OCI-LY3 (cell line): ENCODE data around the gene SOCS7.
A peak's percentile ranks its signal among the peaks of the same experiment; 100 is the strongest.

ENCODE experiments used
- H2AFZ ChIP-seq: fragments of 200-600, 300-600 bp; shearing (Covaris generic); 2 replicates; pipeline ENCODE4 v1.6.0; 2014; ENCODE audit warnings: antibody characterized with exemption, low read depth, low read length
- H3K27ac ChIP-seq: fragments of 200-600, 300-600 bp; sonication (generic); 2 replicates; pipeline ENCODE4 v1.5.1; 2014; ENCODE audit warnings: mild to moderate bottlenecking, low read length, moderate library complexity, mixed read lengths
- H3K27me3 ChIP-seq: fragments of 200-600, 300-600 bp; sonication (generic); 2 replicates; pipeline ENCODE4 v1.6.1; 2014; ENCODE audit warnings: low read depth, low read length, mixed read lengths
- H3K36me3 ChIP-seq: fragments of 200-600, 300-600 bp; sonication (generic); replicated peaks from 2 replicates; pipeline ENCODE3; 2014; ENCODE audit warnings: low read depth, low read length, mixed read lengths
- H3K4me1 ChIP-seq: fragments of 300-600, 200-600 bp; sonication (generic); 2 replicates; pipeline ENCODE4 v1.6.1; 2014; ENCODE audit warnings: low read length, mixed read lengths
- H3K4me2 ChIP-seq: fragments of 200-600, 300-600 bp; sonication (generic); 2 replicates; pipeline ENCODE4 v1.6.1; 2014; ENCODE audit warnings: low read length, mixed read lengths
- H3K4me3 ChIP-seq: fragments of 300-600, 200-600 bp; sonication (generic); 2 replicates; pipeline ENCODE4 v1.5.1; 2014; ENCODE audit warnings: antibody characterized with exemption, mild to moderate bottlenecking, low read length, moderate library complexity
- H3K79me2 ChIP-seq: fragments of 300-600, 200-600 bp; shearing (Covaris generic); 2 replicates; pipeline ENCODE4 v1.6.1; 2014; ENCODE audit warnings: mild to moderate bottlenecking, low read length, mixed read lengths
- H3K9ac ChIP-seq: fragments of 300-600, 200-600 bp; shearing (Covaris generic); 2 replicates; pipeline ENCODE4 v1.6.0; 2014; ENCODE audit warnings: mild to moderate bottlenecking, low read length, moderate library complexity
- H3K9me3 ChIP-seq: fragments of 200-600, 300-600 bp; shearing (Covaris generic); 2 replicates; pipeline ENCODE4 v1.6.1; 2014; ENCODE audit warnings: low read length, mixed read lengths; ENCODE audit not compliant: insufficient read depth
- H4K20me1 ChIP-seq: fragments of 200-600, 300-600 bp; sonication (generic); 2 replicates; pipeline ENCODE4 v1.6.1; 2016; ENCODE audit warnings: low read length, mixed read lengths; ENCODE audit not compliant: insufficient read depth
- CTCF ChIP-seq: fragments of 200-600, 300-600 bp; sonication (generic); IDR thresholded peaks from 2 replicates; pipeline ENCODE4 v1.5.1; 2014; ENCODE audit warnings: antibody characterized with exemption, low read length, low read depth
- EZH2phosphoT487 ChIP-seq: fragments of 200-600 bp; shearing (Covaris generic); IDR thresholded peaks from 2 replicates; pipeline ENCODE4 v1.6.1; 2018; ENCODE audit warnings: antibody characterized with exemption, mixed run types, low read depth

The SOCS7 gene

GRCh38 chr17:38420518-38420917, 68.9 kb downstream of the SOCS7 start:
- TF ChIP-seq EZH2phosphoT487 (no peak), CTCF (no peak)
- H3K4me1 ChIP-seq: peaks cover 30% of the 10 kb centered on the region
- no peaks in the 10 kb centered on the region for H3K9me3 ChIP-seq
- no peak overlapping the region for H3K9ac ChIP-seq
- no peak overlapping the region for H3K4me2 ChIP-seq
- H2AFZ ChIP-seq: no peak overlapping the region
- H3K4me3 ChIP-seq: no peak overlapping the region
- H4K20me1 ChIP-seq: no peaks in the 10 kb centered on the region
- no peaks in the 10 kb centered on the region for H3K79me2 ChIP-seq
- no peak overlapping the region for H3K27ac ChIP-seq
- no peaks in the 10 kb centered on the region for H3K36me3 ChIP-seq
- H3K27me3 ChIP-seq: peaks cover 31% of the 10 kb centered on the region

GRCh38 chr17:38421171-38421841, 69.7 kb downstream of the SOCS7 start:
- Histone ChIP-seq H3K4me1 (peaks cover 22% of the 10 kb centered on the region), H3K9ac (no peak overlapping the region)
- TF ChIP-seq CTCF (no peak), EZH2phosphoT487 (no peak)

GRCh38 chr17:38421871-38422827, 70.5 kb downstream of the SOCS7 start:
- no peaks in the 10 kb centered on the region for H3K79me2 ChIP-seq
- H3K27me3 ChIP-seq: peaks cover 31% of the 10 kb centered on the region
- no peaks in the 10 kb centered on the region for H4K20me1 ChIP-seq
- peak overlapping the region; percentile 3; the same call in 1 of the 2 replicates for H3K4me2 ChIP-seq
- H2AFZ ChIP-seq: no peak overlapping the region
- H3K4me3 ChIP-seq: no peak overlapping the region
- H3K9ac ChIP-seq: no peak overlapping the region
- H3K36me3 ChIP-seq: no peaks in the 10 kb centered on the region
- no peak overlapping the region for H3K27ac ChIP-seq
- H3K9me3 ChIP-seq: no peaks in the 10 kb centered on the region
- peaks cover 17% of the 10 kb centered on the region for H3K4me1 ChIP-seq
- no peak for TF ChIP-seq EZH2phosphoT487
- TF ChIP-seq CTCF: no peak

More at GRCh38 chr17:38421171-38421841, 69.7 kb downstream of the SOCS7 start:
- Histone ChIP-seq H3K36me3 (no peaks in the 10 kb centered on the region), H3K27ac (no peak overlapping the region), H2AFZ (no peak overlapping the region), H3K4me3 (no peak overlapping the region), H3K4me2 (no peak overlapping the region), H3K27me3 (peaks cover 31% of the 10 kb centered on the region), H3K9me3 (no peaks in the 10 kb centered on the region), H3K79me2 (no peaks in the 10 kb centered on the region), H4K20me1 (no peaks in the 10 kb centered on the region)

GRCh38 chr17:38424297-38424972, 72.8 kb downstream of the SOCS7 start:
- Histone ChIP-seq H3K4me1 (peaks cover 23% of the 10 kb centered on the region), H3K9ac (no peak overlapping the region), H3K9me3 (no peaks in the 10 kb centered on the region), H3K27ac (no peak overlapping the region), H3K79me2 (no peaks in the 10 kb centered on the region), H2AFZ (no peak overlapping the region), H3K27me3 (peaks cover 41% of the 10 kb centered on the region), H3K4me3 (no peak overlapping the region), H4K20me1 (no peaks in the 10 kb centered on the region), H3K36me3 (no peaks in the 10 kb centered on the region), H3K4me2 (no peak overlapping the region)
- TF ChIP-seq CTCF: no peak
- TF ChIP-seq EZH2phosphoT487: no peak
